ENCODE data around the gene MRPL28.
"Not testable (repeated sequence)": the region's sequence is repeated elsewhere in the genome, so short reads cannot be mapped to it uniquely, and the experiment has no call there.

MRPL28 gene

GRCh38 chr16:389352-389751, 19.0 kb upstream of the MRPL28 start:
- DNase-seq, result no peak

DNA sequence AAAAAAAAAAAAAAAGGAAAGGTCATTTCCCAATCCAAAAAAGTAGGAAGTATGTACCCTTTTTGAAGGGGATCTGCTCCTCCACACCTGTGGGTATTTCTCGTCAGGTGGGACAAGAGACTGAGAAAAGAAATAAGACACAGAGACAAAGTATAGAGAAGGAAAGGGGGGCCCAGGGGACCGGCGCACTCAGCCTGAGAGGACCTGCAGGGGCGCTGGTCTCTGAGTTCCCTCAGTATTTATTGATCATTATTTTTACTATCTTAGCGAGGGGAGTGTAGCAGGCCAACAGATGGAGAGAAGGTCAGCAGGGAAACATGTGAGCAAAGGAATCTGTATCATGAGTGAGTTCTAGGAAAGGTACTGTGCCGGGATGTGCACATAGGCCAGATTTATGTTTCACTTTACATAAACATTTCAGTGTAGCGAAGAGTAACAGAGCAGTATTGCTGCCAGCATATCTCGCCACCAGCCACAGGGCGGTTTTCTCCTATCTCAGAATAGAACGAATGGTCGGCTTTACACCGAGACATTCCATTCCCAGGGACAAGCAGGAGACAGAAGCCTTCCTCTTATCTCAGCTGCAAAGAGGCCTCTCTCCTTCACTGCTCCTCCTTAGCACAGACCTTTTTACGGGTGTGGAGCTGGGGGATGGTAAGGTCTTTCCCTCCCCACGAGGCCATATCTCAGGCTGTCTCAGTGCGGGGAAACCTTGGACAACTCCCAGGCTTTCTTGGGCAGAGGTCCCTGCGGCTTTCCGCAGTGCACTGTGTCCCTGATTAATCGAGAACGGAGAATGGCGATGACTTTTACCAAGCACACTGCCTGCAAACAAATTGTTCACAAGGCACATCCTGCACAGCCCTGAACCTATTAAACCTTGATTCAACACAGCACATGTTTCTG, 17.7 kb upstream of the MRPL28 start:
- DNase-seq, result not testable (repeated sequence)

DNA sequence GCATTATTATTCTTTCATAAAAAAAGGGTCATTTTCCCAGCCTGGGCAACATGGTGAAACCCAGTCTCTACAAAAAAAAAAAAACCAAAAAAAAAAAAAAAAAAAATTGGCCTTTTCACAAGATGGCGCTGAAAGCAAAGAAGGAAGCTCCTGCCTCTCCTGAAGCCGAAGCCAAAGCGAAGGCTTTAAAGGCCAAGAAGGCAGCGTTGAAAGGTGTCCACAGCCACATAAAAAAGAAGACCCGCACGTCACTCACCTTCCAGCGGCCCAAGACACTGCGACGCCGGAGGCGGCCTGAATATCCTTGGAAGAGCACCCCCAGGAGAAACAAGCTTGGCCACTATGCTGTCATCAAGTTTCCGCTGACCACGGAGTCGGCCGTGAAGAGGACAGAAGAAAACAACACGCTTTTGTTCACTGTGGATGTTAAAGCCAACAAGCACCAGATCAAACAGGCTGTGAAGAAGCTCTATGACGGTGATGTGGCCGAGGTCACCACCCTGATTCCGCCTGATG, 16.4 kb upstream of the MRPL28 start:
- no peak for DNase-seq

GRCh38 chr16:383326-384051, 13.2 kb upstream of the MRPL28 start:
- no peak for DNase-seq

DNA sequence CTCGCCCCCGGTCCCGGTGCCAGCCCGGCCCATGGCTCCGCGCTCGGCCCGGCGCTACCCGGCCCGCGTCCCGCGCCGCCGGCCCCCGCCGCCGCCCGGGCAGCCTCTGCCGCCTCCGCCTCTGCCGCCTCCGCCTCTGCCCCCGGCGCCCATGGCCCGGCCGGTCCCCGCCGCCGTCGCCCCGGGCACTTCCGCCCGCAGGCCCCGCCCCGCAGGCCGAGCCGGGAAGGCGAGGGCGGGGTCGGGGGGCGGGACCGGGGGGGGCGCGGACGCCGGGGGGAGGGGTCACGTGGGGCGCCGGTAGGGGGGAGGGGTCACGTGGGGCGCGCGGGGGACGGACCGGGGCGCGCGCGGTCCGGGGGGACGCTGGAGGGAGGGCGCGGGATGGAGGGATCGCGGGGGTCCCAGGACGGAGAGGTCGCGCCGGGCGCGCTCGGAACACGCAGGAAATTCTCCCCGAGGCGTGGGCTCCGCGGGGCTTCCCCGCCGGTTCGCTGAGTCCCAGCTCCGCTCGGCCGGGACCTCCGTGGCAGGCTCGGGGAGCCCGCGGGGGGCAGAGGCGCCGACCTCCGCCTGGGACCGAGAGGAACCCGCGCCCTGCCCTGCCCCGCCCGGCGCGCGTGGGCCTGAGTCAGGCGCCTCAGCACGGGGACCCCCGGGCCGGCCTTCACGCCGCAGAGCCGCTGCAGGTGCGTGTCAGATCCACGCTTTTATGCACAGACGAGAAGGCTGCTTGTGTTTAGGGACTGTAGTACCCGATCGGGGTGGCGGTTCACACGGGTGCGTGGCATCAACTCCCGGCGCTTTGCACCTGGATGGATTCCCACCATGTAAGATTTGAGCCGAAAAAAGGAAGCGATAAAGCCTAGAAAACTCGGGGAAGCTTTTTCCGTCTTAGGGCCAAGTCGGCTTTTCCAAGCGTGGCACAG, 11.7 kb upstream of the MRPL28 start, which contains the start of gene PGAP6:
TSS of gene PGAP6 (minus strand) at position 190 of the 929 bp plus-strand sequence. CDS start at position 33, 157 bp downstream.
- DNase-seq, result peak; percentile 39

- DNase-seq, result no peak
Observed at GRCh38 chr16:381012-381788, 10.9 kb upstream of the MRPL28 start.

DNA sequence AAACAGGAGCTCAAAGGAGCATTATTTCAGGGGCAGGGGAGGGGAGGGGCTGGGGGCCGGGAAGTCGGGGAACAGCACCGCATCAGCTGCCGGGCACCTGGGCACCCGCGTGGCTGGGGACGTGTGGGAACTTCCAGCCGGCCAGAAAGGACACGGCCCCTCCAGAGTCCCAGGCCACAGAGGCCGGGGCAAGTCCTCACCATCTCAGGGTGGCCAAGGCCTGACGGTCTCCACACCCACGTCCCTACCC, 10.3 kb upstream of the MRPL28 start:
- DNase-seq, result no peak

DNA sequence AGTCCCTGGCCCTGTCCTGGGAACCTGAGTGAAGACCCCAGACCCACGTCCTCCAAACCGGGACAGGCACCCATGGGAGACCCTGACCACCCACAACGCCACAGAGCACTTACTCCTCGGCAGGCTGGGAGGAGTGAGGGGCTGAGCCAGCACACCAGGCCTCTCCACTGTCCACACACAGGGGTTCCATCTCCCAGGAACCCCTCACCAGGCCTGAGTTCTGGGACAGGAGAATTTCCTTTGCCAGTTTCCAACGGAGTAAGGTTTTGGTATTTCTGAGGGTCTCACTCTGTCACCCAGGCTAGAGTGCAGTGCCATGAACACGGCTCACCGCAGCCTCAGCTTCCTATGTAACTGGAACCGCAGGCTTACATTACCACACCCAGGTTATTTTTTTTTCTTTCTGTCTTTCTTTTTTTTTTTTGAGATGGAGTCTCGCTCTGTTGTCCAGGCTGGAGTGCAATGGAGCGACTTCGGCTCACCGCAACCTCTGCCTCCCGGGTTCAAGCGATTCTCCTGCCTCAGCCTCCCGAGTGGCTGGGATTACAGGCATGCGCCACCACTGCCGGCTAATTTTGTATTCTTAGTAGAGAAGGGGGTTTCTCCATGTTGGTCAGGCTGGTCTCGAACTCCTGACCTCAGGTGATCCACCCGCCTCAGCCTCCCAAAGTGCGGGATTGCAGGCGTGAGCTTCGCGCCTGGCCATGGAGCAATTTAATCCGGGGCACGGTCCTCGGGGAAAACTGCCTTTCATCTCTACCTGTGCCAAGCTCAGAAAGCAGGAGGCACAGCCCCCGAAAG, 9.8 kb upstream of the MRPL28 start:
- DNase-seq, result no peak

DNA sequence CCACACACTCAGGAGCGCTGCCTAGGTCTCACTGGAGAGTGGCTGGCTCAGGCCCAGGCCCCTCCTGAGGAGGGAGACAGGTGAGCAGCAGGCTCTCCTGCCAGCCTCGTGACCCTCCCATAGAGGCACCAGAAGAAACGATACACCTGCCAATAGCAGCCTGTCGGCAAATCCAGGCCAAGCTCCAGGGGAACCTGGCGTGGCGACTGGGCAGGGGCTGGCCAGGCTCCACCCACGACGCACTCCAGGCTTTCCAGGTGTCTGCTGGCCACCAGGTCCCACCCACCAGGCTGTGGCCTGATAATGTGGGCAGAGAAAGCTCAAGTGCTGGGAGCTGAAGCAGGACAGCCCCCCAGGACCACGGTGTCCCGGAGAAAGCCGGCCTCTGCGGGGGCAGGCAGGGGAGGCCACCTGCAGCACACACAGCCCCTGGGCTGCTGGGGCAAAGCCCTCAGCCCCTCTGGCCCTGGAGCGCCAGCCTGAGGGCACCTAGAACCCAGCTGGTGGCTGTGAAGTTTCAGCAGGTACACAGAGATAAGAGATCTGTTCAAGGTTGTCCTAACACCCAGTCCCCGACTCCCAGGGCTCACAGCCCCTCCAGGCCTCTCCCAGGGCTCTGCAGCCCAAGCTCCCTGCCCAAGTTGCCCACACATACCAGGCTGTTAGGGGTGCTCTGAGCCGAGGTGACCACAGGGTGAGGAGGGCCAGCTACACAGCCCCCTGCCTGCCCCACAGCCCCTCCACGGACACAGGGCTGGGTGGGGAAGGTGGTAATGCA, 9.0 kb upstream of the MRPL28 start:
- peak; percentile 42 for DNase-seq

GRCh38 chr16:378821-379182, 8.5 kb upstream of the MRPL28 start:
- DNase-seq, result no peak

DNA sequence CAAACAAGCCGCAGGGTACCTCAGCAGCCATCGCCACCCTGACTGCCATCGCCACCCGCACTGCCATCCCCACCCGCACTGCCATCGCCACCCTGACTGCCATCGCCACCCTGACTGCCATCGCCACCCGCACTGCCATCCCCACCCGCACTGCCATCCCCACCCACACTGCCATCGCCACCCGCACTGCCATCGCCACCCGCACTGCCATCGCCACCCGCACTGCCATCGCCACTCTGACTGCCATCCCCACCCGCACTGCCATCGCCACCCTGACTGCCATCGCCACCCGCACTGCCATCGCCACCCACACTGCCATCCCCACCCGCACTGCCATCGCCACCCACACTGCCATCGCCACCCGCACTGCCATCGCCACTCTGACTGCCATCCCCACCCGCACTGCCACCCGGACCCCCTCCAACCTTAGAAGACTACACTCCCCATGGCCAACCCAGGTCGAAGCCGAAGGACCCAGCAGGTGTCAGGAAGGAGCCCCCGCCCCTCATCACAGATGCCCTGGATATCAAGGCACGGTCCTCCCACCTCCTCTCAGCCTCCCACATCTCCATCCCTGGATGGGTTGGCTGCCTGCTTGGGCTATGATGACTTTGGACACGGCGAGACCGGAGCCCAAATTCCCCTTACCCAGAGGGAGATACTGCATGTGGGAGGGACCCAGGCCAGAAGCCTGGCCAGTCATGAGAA, 7.9 kb upstream of the MRPL28 start:
- DNase-seq, result not testable (repeated sequence)

DNA sequence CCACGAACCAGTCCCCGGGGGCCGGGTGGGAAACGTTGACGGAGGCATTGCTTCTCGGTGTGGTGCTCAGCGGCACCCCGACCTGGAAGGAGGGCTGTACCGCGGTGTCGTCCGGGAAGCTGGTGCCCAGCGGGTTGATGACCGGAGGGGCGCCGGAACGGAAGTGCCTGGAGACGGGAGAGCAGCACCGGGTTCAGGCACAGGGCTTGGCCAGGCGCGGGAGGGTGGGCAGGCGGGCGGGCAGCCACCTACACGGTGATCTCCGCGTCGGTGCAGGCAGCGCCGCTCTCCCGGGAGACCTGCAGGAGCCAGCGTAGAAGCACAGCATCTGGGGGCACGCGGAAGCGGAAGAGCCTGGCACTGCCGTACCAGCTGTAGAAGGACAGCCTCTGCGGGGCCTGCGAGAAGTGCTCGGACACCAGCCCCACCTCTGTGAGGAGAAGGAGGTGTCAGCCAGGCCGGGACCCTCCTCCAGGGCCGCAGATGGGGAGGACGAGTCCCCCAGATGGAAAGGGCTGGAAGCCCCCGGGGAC, 7.1 kb upstream of the MRPL28 start:
- DNase-seq, result no peak

DNA sequence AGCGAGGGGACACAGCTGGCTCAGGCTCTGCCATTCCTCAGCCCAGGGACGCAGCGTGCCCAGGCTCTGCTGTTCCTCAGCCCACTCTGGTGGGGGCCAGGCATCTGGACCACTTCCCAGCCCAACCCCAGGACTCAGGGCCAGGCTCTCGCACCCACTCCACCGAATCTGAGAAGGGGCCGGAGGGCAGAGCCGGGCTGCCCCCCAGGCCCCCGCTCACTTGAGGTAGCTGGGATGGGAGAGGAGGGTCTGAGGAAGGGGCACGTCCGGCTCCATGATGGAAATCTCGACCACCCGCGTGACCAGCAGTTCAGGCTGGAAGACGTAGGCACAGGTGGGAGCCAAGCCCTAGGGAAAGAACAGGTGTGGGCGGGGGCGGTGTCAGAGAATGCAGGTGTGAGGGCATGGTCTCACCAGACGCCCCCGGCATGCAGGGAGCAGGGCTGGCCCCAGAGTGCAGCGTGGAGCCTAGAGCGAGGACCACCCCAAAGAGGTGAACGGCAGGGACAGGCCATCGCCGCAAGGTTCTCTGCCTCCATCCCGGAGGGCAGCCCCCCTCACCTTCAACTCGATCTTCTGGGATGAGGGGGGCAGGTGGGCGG, 6.6 kb upstream of the MRPL28 start:
- DNase-seq, result no peak

GRCh38 chr16:375927-376816, 5.8 kb upstream of the MRPL28 start:
- DNase-seq, result no peak

DNA sequence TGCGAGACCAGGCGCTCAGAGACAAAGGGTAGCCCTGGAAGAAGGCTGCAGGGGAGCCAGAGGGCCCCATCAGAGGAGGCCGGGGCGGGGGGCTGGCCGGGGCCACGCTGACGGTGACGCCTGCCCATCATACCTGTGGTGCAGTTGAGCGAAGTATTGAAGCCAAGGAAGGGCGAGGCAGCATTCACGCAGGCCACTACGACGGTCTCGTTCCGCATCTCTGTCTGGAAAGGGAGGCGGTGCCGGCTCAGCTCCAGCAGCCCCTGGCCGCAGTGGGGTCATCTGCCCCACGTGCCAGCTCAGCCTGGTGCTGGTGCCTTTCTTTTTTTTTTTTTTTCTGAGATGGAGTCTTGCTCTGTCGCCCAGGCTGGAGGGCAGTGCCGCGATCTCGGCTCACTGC, 4.9 kb upstream of the MRPL28 start:
- DNase-seq, result no peak

DNA sequence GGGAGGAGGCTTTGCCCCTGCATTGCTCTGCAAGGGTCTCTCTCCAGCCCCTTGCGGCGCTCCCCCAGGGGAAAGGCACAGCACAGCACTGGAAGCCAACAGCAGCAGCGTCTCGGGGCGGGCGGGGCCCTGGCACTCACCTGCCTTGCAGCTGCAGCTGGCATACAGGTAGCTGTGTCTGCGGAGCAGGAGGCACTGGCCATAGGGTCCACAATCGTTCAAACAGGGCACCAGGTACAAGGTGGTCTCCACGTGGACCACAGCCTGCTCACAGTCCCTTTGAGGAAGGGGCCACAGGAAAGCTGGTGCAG, 4.2 kb upstream of the MRPL28 start:
- DNase-seq, result no peak

DNA sequence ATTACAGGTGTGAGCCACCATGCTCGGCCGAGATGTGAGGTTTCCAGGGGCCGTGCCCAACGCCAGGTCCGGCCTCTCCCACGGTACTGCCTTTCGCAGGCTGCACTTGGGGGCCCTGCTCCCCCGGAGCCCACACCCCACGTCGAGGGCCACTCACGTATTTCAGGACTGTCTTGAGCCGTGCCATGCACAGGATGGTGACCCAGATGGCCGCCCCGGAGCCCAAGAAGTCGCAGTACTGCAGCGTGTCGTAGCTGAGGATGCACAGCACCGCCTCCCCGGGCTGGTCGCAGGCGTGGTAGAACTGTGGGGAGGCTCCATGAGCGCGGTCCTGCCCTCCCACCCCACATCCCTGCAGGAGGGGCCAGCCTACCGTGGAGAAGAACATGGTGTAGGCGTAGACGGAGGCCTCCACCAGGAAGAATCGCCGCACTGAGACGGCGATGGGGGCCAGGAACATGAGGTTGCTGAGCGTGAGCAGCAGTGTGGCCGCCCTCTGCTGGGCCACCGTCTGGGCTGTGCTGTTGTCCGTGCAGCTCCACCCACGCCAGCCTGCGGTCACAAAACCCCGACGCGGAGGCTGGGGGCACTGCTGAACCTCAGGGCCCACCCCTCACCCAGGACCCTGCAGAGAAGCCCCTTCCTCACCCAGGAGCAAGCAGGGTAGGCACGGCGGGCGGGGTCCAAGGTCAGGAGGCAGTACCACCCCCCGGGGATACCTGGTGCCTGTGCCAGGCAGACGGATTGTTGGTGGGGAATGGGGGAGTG, 3.7 kb upstream of the MRPL28 start:
- no peak for DNase-seq
